Psoas muscle (tissue), 8 donors: ENCODE data around the gene PPP1R16B. TPM values are rescaled to one million over a fixed set of nuclear protein-coding genes. Genes with fewer than 3 reads are reported as not detected.

Source experiments
- ATAC-seq, 4 donors: fragments of 200-7000 bp; cut with Tn5 transposase; one replicate each; pipeline ENCODE4 v1.9.1; 2020; ENCODE audit warnings: moderate library complexity in 3 of 4, mild to moderate bottlenecking in 2 of 4
- DNase-seq, 2 donors: peaks; one replicate each; pipeline ENCODE4 v3.0.0-alpha.2; 2020
- H3K27ac ChIP-seq: fragments of 200-600 bp; one replicate; pipeline ENCODE4 v1.8.0; 2022
- H3K27me3 ChIP-seq, 3 donors: fragments of 200-600 bp in 1 of 3; one replicate each; pipeline versions ENCODE4 v1.6.1 to v1.8.0; 2013 to 2022; ENCODE audit warnings: low read length in 2 of 3, mild to moderate bottlenecking in 2 of 3, moderate library complexity in 1 of 3; ENCODE audit not compliant: insufficient read depth in 3 of 3
- H3K36me3 ChIP-seq, 2 donors: fragments of 200-600 bp in 1 of 2; one replicate each; pipeline versions ENCODE4 v1.6.1 to v1.8.0; 2013 to 2022; ENCODE audit warnings: low read depth in 1 of 2, mild to moderate bottlenecking in 1 of 2, moderate library complexity in 1 of 2; ENCODE audit not compliant: insufficient read depth in 1 of 2
- H3K4me1 ChIP-seq: fragments of 200-600 bp; one replicate; pipeline ENCODE4 v1.8.0; 2022
- H3K4me3 ChIP-seq: fragments of 200-600 bp; one replicate; pipeline ENCODE4 v1.8.0; 2022; ENCODE audit warnings: mild to moderate bottlenecking
- H3K9me3 ChIP-seq: fragments of 200-600 bp; one replicate; pipeline ENCODE4 v1.8.0; 2022
- CTCF ChIP-seq: fragments of 200-600 bp; IDR thresholded peaks from one replicate; pipeline ENCODE4 v1.8.0; 2022; ENCODE audit warnings: antibody characterized with exemption
- WGBS, 3 donors: extraction: QIAGEN DNeasy Blood & Tissue Kit; methylation state at CpG; one replicate each; pipeline versions ENCODE4 v1.1.6 to v1.1.7; 2013; 5-methylcytosine and 5-hydroxymethylcytosine counted together
- intact Hi-C, 2 donors: fragments of 100-400 bp; cut with DNase I; formaldehyde crosslinking; loops; one replicate each; pipeline versions ENCODE4 v1.11.0 to v1.14.2; 2022
- polyA plus RNA-seq, 3 donors: library from polyadenylated mRNA; stranded (reverse); fragments of 200-250 nt; gene quantifications; one replicate each; pipeline ENCODE4 v1.2.3, GENCODE V29; 2013
- total RNA-seq, 4 donors: library from RNA; stranded (reverse); fragmentation: NEBNext Ultra II Directional in 2 of 4; extraction: Animal tissue kit (Norgen Biotek cat#: 25700) in 2 of 4; gene quantifications; one replicate each; pipeline versions ENCODE4 v1.2.1 to v1.2.4, GENCODE V29; 2021 to 2023
- donor health status: healthy with polysubstance abuse.
- donor health status: DM: no; HTN: no; CAD: no; lungs with moderate emphysema.
- donor health status: Bipolar disorder and iron deficiency.
- donor health status: healthy.
- donor health status: DM: yes; HTN: yes; CAD: no.
- donor health status: DM: no; HTN: no; CAD: no.
- donor health status: DM: no; HTN: no; CAD: no.
- donor health status: DM: yes; HTN: yes; CAD: no.

PPP1R16B gene
- total and polyA plus RNA-seq, 7 donors = 1.6 to 5.2 (median 4.1) TPM

DNA sequence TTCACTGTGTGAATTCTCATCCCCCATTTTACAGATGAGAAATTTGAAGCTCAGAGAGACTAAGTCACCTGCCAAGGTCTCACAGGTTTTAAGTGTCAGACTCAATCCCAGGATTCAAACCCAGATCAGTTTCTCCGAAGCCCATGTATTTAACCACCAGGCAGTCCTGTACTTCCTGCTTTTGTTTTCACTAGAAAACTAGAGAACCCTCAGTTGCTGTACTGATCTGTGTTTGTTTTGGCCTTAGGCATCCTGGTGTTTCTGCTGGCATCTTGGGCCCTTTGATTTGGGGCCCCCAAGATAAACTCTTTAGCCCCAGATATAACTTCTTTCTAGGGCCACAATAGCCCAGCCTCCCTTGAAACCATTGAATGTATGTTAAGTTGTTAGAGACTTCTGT lies 36.5 kb downstream of the PPP1R16B start:
- DNase-seq = no peak
- Histone ChIP-seq H3K4me3 (no peak overlapping the region), H3K27me3 (peaks cover 0 to 3% (median 2%) of the 10 kb centered on the region in 3 donors), H3K4me1 (no peaks in the 10 kb centered on the region), H3K36me3 (no peaks in the 10 kb centered on the region), H3K9me3 (no peaks in the 10 kb centered on the region), H3K27ac (no peak overlapping the region)
- no peak for ATAC-seq
- TF ChIP-seq CTCF = no peak
- intact Hi-C loops = loop anchor here in 1 of 2 donors (2.0 kb wide), 1 partner anchor 25 kb away; no protein-coding TSS in a partner anchor
- WGBS, 3 donors = 51 to 65% (median 58%) methylated on average over 1 of the region's 1 CpG

DNA sequence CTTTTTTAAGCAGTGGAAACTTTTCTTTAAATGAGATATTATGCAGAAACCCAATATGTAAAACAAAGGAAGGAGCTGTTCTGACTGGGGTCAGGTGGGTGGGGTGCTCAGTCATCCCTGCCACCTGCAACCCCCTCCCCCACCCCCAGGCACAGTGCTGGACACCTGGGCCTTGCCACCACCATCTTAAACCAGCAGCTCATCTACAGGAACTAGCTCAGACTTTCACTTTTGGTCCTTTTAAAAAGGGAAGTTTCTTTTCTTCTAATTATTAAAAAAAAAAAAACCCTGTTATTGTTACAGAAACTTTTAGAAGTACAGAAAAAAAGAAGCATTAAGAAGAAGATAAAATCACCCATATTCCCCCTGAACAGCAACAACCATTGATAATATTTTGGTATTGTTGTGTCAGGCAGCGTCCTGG lies 37.1 kb downstream of the PPP1R16B start:
- no peak for TF ChIP-seq CTCF
- H3K27me3 ChIP-seq = peaks cover 0 to 3% (median 2%) of the 10 kb centered on the region in 3 donors
- no peaks in the 10 kb centered on the region for H3K9me3 ChIP-seq
- H3K27ac ChIP-seq = no peak overlapping the region
- no peak for ATAC-seq
- 52 to 63% (median 57%) methylated on average over 1 of the region's 1 CpG for WGBS, 3 donors
- intact Hi-C loops = loop anchor here in 1 of 2 donors (2.0 kb wide), 1 partner anchor 24 kb away; no protein-coding TSS in a partner anchor
- H3K4me3 ChIP-seq = no peak overlapping the region
- no peaks in the 10 kb centered on the region for H3K4me1 ChIP-seq
- DNase-seq = no peak
- no peaks in the 10 kb centered on the region for H3K36me3 ChIP-seq

- DNase-seq = no peak
- no peak for TF ChIP-seq CTCF
- Histone ChIP-seq H3K4me1 (no peaks in the 10 kb centered on the region), H3K36me3 (no peaks in the 10 kb centered on the region), H3K27ac (no peak overlapping the region), H3K27me3 (peaks cover 0 to 3% (median 2%) of the 10 kb centered on the region in 3 donors), H3K9me3 (no peaks in the 10 kb centered on the region), H3K4me3 (no peak overlapping the region)
- 53 to 68% (median 64%) methylated on average over 3 of the region's 3 CpGs for WGBS, 3 donors
- intact Hi-C loops = loop anchor here in 1 of 2 donors (2.0 kb wide), 1 partner anchor 23 kb away; no protein-coding TSS in a partner anchor
- ATAC-seq = no peak
Observed at GRCh38 chr20:38843346-38843745, 37.8 kb downstream of the PPP1R16B start.

GRCh38 chr20:38844963-38845362 lies 39.5 kb downstream of the PPP1R16B start:
- 60 to 64% (median 61%) methylated on average over 4 of the region's 4 CpGs for WGBS, 3 donors
- Histone ChIP-seq H3K36me3 (no peaks in the 10 kb centered on the region), H3K4me1 (no peaks in the 10 kb centered on the region), H3K27ac (no peak overlapping the region), H3K4me3 (no peak overlapping the region), H3K27me3 (peaks cover 0 to 3% (median 2%) of the 10 kb centered on the region in 3 donors), H3K9me3 (no peaks in the 10 kb centered on the region)
- TF ChIP-seq CTCF = no peak
- DNase-seq (no peak), ATAC-seq (no peak)
- intact Hi-C loops = no loop called here

GRCh38 chr20:38847840-38848239 lies 42.3 kb downstream of the PPP1R16B start:
- no peak for ATAC-seq
- H3K27ac ChIP-seq = no peak overlapping the region
- intact Hi-C loops = no loop called here
- DNase-seq = no peak
- no peaks in the 10 kb centered on the region for H3K4me1 ChIP-seq
- 63 to 67% (median 66%) methylated on average over 1 of the region's 1 CpG for WGBS, 3 donors
- no peak for TF ChIP-seq CTCF
- no peak overlapping the region for H3K4me3 ChIP-seq
- no peaks in the 10 kb centered on the region for H3K9me3 ChIP-seq
- H3K27me3 ChIP-seq = peaks cover 0 to 2% (median 0%) of the 10 kb centered on the region in 3 donors
- H3K36me3 ChIP-seq = no peaks in the 10 kb centered on the region
